BLaER1 (cell line): ENCODE measurements around the gene VWA7.

ENCODE experiments used
- H3K27ac ChIP-seq: shearing (Covaris generic); formaldehyde crosslinking; 2 replicates; pipeline ENCODE4 v1.8.1; 2022
- H3K27me3 ChIP-seq: shearing (Covaris generic); formaldehyde crosslinking; 2 replicates; pipeline ENCODE4 v1.8.1; 2022
- H3K36me3 ChIP-seq: shearing (Covaris generic); formaldehyde crosslinking; 2 replicates; pipeline ENCODE4 v1.8.1; 2022
- H3K4me1 ChIP-seq: shearing (Covaris generic); formaldehyde crosslinking; 2 replicates; pipeline ENCODE4 v1.8.1; 2022
- H3K4me2 ChIP-seq: shearing (Covaris generic); formaldehyde crosslinking; 2 replicates; pipeline ENCODE4 v1.8.1; 2022
- H3K4me3 ChIP-seq: shearing (Covaris generic); formaldehyde crosslinking; 2 replicates; pipeline ENCODE4 v1.8.1; 2022
- H3K9ac ChIP-seq: shearing (Covaris generic); formaldehyde crosslinking; 2 replicates; pipeline ENCODE4 v1.8.1; 2022
- H3K9me3 ChIP-seq: shearing (Covaris generic); formaldehyde crosslinking; 2 replicates; pipeline ENCODE4 v1.8.1; 2022
- H4K20me1 ChIP-seq: shearing (Covaris generic); formaldehyde crosslinking; 2 replicates; pipeline ENCODE4 v1.8.1; 2022
- Cebpa-rat ChIP-seq: shearing (Covaris generic); IDR thresholded peaks from 2 replicates; pipeline ENCODE4 v1.8.1; 2022

The VWA7 gene

GRCh38 chr6:31785475-31785874 is 8.3 kb upstream of the VWA7 start:
- Histone ChIP-seq H3K27me3 (no peaks in the 10 kb centered on the region), H3K4me1 (peaks cover 18% of the 10 kb centered on the region), H3K9me3 (no peaks in the 10 kb centered on the region), H3K4me3 (no peak overlapping the region), H4K20me1 (peaks cover 12% of the 10 kb centered on the region; the same call in 1 of the 2 replicates), H3K9ac (no peak overlapping the region), H3K4me2 (no peak overlapping the region), H3K36me3 (peaks cover 97% of the 10 kb centered on the region), H3K27ac (no peak overlapping the region)
- TF ChIP-seq Cebpa-rat: no peak

- peaks cover 97% of the 10 kb centered on the region for H3K36me3 ChIP-seq
- TF ChIP-seq Cebpa-rat: no peak
Observed at GRCh38 chr6:31784098-31784925, 7.2 kb upstream of the VWA7 start.

GRCh38 chr6:31782126-31782855 is 5.2 kb upstream of the VWA7 start:
- no peak overlapping the region for H3K9ac ChIP-seq
- no peak for TF ChIP-seq Cebpa-rat

More at GRCh38 chr6:31784098-31784925, 7.2 kb upstream of the VWA7 start:
- Histone ChIP-seq H3K9ac (no peak overlapping the region), H3K4me2 (no peak overlapping the region), H3K27ac (no peak overlapping the region), H3K9me3 (no peaks in the 10 kb centered on the region), H3K27me3 (no peaks in the 10 kb centered on the region), H3K4me1 (peaks cover 10% of the 10 kb centered on the region), H4K20me1 (peaks cover 12% of the 10 kb centered on the region; the same call in 1 of the 2 replicates), H3K4me3 (no peak overlapping the region)

GRCh38 chr6:31781244-31782125 is 4.4 kb upstream of the VWA7 start:
- H3K9ac ChIP-seq: no peak overlapping the region
- H3K9me3 ChIP-seq: no peaks in the 10 kb centered on the region
- peaks cover 19% of the 10 kb centered on the region for H3K4me1 ChIP-seq
- H3K4me3 ChIP-seq: no peak overlapping the region
- H3K27ac ChIP-seq: no peak overlapping the region
- TF ChIP-seq Cebpa-rat: no peak
- no peak overlapping the region for H3K4me2 ChIP-seq
- H4K20me1 ChIP-seq: peaks cover 12% of the 10 kb centered on the region; the same call in 1 of the 2 replicates
- H3K36me3 ChIP-seq: peaks cover 91% of the 10 kb centered on the region
- no peaks in the 10 kb centered on the region for H3K27me3 ChIP-seq

More at GRCh38 chr6:31782126-31782855, 5.2 kb upstream of the VWA7 start:
- H3K27me3 ChIP-seq: no peaks in the 10 kb centered on the region
- peaks cover 11% of the 10 kb centered on the region for H3K4me1 ChIP-seq
- no peak overlapping the region for H3K4me2 ChIP-seq
- H3K36me3 ChIP-seq: peaks cover 98% of the 10 kb centered on the region
- H4K20me1 ChIP-seq: peaks cover 12% of the 10 kb centered on the region; the same call in 1 of the 2 replicates
- no peak overlapping the region for H3K27ac ChIP-seq
- no peaks in the 10 kb centered on the region for H3K9me3 ChIP-seq
- H3K4me3 ChIP-seq: no peak overlapping the region

GRCh38 chr6:31780507-31781243 is 3.5 kb upstream of the VWA7 start:
- Histone ChIP-seq H3K4me1 (peaks cover 26% of the 10 kb centered on the region), H3K4me2 (no peak overlapping the region), H3K27ac (no peak overlapping the region), H3K9ac (no peak overlapping the region), H3K27me3 (no peaks in the 10 kb centered on the region), H3K36me3 (peaks cover 83% of the 10 kb centered on the region), H4K20me1 (peaks cover 12% of the 10 kb centered on the region; the same call in 1 of the 2 replicates), H3K9me3 (no peaks in the 10 kb centered on the region), H3K4me3 (no peak overlapping the region)
- no peak for TF ChIP-seq Cebpa-rat

- H3K9me3 ChIP-seq: no peaks in the 10 kb centered on the region
- no peak overlapping the region for H3K4me2 ChIP-seq
- peaks cover 33% of the 10 kb centered on the region for H3K4me1 ChIP-seq
- H3K27me3 ChIP-seq: no peaks in the 10 kb centered on the region
- no peak overlapping the region for H3K4me3 ChIP-seq
- H4K20me1 ChIP-seq: peaks cover 12% of the 10 kb centered on the region; the same call in 1 of the 2 replicates
- no peak for TF ChIP-seq Cebpa-rat
- no peak overlapping the region for H3K9ac ChIP-seq
- H3K36me3 ChIP-seq: peaks cover 75% of the 10 kb centered on the region
- no peak overlapping the region for H3K27ac ChIP-seq
Observed at GRCh38 chr6:31779908-31780307, 2.8 kb upstream of the VWA7 start.

- Histone ChIP-seq H4K20me1 (peaks cover 12% of the 10 kb centered on the region; the same call in 1 of the 2 replicates), H3K9me3 (no peaks in the 10 kb centered on the region), H3K4me1 (peaks cover 40% of the 10 kb centered on the region), H3K9ac (no peak overlapping the region), H3K4me2 (no peak overlapping the region), H3K4me3 (no peak overlapping the region), H3K36me3 (peaks cover 68% of the 10 kb centered on the region), H3K27me3 (no peaks in the 10 kb centered on the region), H3K27ac (no peak overlapping the region)
- TF ChIP-seq Cebpa-rat: no peak
Observed at GRCh38 chr6:31778999-31779885, 2.1 kb upstream of the VWA7 start.

DNA sequence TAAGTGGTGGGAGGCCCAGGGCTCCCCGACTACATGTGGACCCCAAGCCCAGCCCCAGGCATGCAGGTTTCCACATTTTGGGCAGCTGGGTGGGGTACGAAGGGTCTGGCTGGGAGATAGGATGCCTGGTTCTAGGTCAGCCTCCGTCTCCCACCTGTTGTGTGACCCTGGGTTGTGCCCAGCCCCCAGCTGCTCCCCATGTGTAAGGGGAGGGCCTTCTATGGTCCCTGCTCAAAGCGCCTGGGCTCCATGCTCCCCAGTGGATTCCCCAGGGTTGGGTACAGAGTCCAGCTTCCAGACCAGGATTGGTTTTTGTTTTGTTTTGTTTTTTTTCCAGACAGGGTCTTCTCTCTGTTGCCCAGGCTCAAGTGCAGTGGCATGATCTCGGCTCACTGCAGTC is 1.1 kb upstream of the VWA7 start:
- TF ChIP-seq Cebpa-rat: no peak
- Histone ChIP-seq H3K4me2 (no peak overlapping the region), H3K36me3 (peaks cover 58% of the 10 kb centered on the region), H3K27me3 (no peaks in the 10 kb centered on the region), H3K4me1 (peaks cover 44% of the 10 kb centered on the region), H3K9ac (no peak overlapping the region), H3K9me3 (no peaks in the 10 kb centered on the region), H3K27ac (no peak overlapping the region), H4K20me1 (peaks cover 12% of the 10 kb centered on the region; the same call in 1 of the 2 replicates), H3K4me3 (no peak overlapping the region)
